ENCODE results near the gene OR2T10. TPM values are rescaled to one million over a fixed set of nuclear protein-coding genes. Genes with fewer than 3 reads are reported as not detected.

The OR2T10 gene
- total and polyA plus RNA-seq, 2 donors (not counting 3 experiments of a cell fraction or from before 2014, with no cell fraction given), result not detected

- Histone ChIP-seq H4K20me1 (replicated peaks; ENCODE audit: control insufficient read depth, extremely low read depth, insufficient read depth, low read length) (no peaks in the 10 kb centered on the region), H3K79me2 (ENCODE audit: control insufficient read depth, insufficient read depth, low read length) (no peaks in the 10 kb centered on the region), H3K27ac (ENCODE audit: insufficient read depth, low read depth, low read length) (no peak overlapping the region), H3K4me2 (ENCODE audit: insufficient read depth, low read length) (no peak overlapping the region), H3K9ac (replicated peaks; ENCODE audit: extremely low read depth, insufficient read depth, low read length) (no peak overlapping the region), H3K4me1 (ENCODE audit: control insufficient read depth, extremely low read depth, insufficient read depth, low read length) (no peaks in the 10 kb centered on the region), H3K27me3 (ENCODE audit: control insufficient read depth in 2 of 2, insufficient read depth in 2 of 2, low read length in 2 of 2) (no peaks in the 10 kb centered on the region), H3K36me3 (ENCODE audit: control insufficient read depth in 2 of 2, extremely low read depth in 1 of 2, insufficient read depth in 2 of 2, low read length in 2 of 2) (no peaks in the 10 kb centered on the region), H3K9me3 (replicated peaks; ENCODE audit: control insufficient read depth, insufficient read depth, low read length) (peaks cover 3% of the 10 kb centered on the region), H3K9me1 (replicated peaks; ENCODE audit: control insufficient read depth, extremely low read depth, insufficient read depth, low read length) (no peaks in the 10 kb centered on the region), H2AFZ (ENCODE audit: low read depth, low read length) (no peak overlapping the region), H3K4me3 (replicated peaks in 1 of 3; ENCODE audit: insufficient read depth in 1 of 3, low read depth in 1 of 3, low read length in 3 of 3) (no peak overlapping the region)
- CTCF ChIA-PET, result interaction anchor here (1.0 to 1.7 kb wide), 2 partner anchors 182 to 184 kb away, joined by 3 to 11 read pairs; no protein-coding TSS in a partner anchor
- dilution Hi-C loops (cut with MboI; ENCODE audit: extremely low pct_ligation_motif_present, low sequenced_read_pairs) (no loop called here), intact Hi-C loops (cut with micrococcal nuclease) (loop anchor here (2.0 kb wide), 1 partner anchor 184 kb away; no protein-coding TSS in a partner anchor)
- POLR2A ChIA-PET, result no interaction called here
- no TSS peak for BruUV-seq (replicated peaks)
- peak; percentile 13 for DNase-seq (ENCODE audit: low read depth, low spot score)
- no peak for FAIRE-seq
- TF ChIP-seq, protein P1, sequence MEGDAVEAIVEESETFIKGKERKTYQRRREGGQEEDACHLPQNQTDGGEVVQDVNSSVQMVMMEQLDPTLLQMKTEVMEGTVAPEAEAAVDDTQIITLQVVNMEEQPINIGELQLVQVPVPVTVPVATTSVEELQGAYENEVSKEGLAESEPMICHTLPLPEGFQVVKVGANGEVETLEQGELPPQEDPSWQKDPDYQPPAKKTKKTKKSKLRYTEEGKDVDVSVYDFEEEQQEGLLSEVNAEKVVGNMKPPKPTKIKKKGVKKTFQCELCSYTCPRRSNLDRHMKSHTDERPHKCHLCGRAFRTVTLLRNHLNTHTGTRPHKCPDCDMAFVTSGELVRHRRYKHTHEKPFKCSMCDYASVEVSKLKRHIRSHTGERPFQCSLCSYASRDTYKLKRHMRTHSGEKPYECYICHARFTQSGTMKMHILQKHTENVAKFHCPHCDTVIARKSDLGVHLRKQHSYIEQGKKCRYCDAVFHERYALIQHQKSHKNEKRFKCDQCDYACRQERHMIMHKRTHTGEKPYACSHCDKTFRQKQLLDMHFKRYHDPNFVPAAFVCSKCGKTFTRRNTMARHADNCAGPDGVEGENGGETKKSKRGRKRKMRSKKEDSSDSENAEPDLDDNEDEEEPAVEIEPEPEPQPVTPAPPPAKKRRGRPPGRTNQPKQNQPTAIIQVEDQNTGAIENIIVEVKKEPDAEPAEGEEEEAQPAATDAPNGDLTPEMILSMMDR (IDR thresholded peaks at IDR 0.05; ENCODE audit: extremely low read depth in 1 of 2, insufficient read depth in 1 of 2, low read depth in 1 of 2, low read length in 2 of 2), result peak; percentile 7 to 25
- no peak for TF ChIP-seq EZH2 (IDR thresholded peaks at IDR 0.05; ENCODE audit: borderline replicate concordance, low read depth, low read length, severe bottlenecking)
Observed at GRCh38 chr1:248622570-248623001, 25.1 kb upstream of the OR2T10 start.

DNA sequence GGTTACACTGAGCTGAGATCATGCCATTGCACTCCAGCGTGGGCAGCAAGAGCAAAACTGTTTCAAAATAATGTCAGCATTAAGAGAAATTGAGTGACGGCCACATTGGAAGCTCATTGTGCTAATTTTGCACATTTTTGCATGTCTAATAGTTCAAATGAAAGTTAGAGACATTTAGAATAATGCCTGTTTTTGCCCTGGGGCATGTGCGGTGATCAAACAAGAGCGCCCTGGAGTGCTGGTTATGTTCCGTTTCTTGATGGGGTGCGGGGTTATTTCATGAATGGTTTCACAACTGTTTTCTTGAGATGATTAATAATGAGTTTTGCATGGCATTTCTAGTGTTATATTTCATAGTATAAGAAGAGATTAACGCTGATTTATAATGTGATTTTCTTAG lies 24.3 kb upstream of the OR2T10 start:
- no peaks in the 10 kb centered on the region for H3K79me2 ChIP-seq (ENCODE audit: control insufficient read depth, insufficient read depth, low read length)
- dilution Hi-C loops (cut with MboI; ENCODE audit: extremely low pct_ligation_motif_present, low sequenced_read_pairs) (no loop called here), intact Hi-C loops (cut with micrococcal nuclease) (loop anchor here (2.0 kb wide), 1 partner anchor 185 kb away; no protein-coding TSS in a partner anchor)
- no peak overlapping the region for H2AFZ ChIP-seq (ENCODE audit: low read depth, low read length)
- no peaks in the 10 kb centered on the region for H4K20me1 ChIP-seq (replicated peaks; ENCODE audit: control insufficient read depth, extremely low read depth, insufficient read depth, low read length)
- DNase-seq (ENCODE audit: low read depth, low spot score) (no peak), FAIRE-seq (no peak)
- H3K9ac ChIP-seq (replicated peaks; ENCODE audit: extremely low read depth, insufficient read depth, low read length), result no peak overlapping the region
- H3K27me3 ChIP-seq (ENCODE audit: control insufficient read depth in 2 of 2, insufficient read depth in 2 of 2, low read length in 2 of 2), result no peaks in the 10 kb centered on the region
- no peak overlapping the region for H3K4me2 ChIP-seq (ENCODE audit: insufficient read depth, low read length)
- H3K9me1 ChIP-seq (replicated peaks; ENCODE audit: control insufficient read depth, extremely low read depth, insufficient read depth, low read length), result no peaks in the 10 kb centered on the region
- H3K36me3 ChIP-seq (ENCODE audit: control insufficient read depth in 2 of 2, extremely low read depth in 1 of 2, insufficient read depth in 2 of 2, low read length in 2 of 2), result no peaks in the 10 kb centered on the region
- H3K27ac ChIP-seq (ENCODE audit: insufficient read depth, low read depth, low read length), result no peak overlapping the region
- CTCF ChIA-PET, result interaction anchor here (0.7 kb wide), 1 partner anchor 183 kb away, joined by 3 read pairs; no protein-coding TSS in a partner anchor
- no peak for TF ChIP-seq FOS (IDR thresholded peaks at IDR 0.05; ENCODE audit: borderline replicate concordance, insufficient read depth, low read length)
- TF ChIP-seq, protein P2, sequence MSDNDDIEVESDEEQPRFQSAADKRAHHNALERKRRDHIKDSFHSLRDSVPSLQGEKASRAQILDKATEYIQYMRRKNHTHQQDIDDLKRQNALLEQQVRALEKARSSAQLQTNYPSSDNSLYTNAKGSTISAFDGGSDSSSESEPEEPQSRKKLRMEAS (IDR thresholded peaks at IDR 0.05; ENCODE audit: insufficient read depth, insufficient read length), result no peak
- no peak for TF ChIP-seq POLR2A (IDR thresholded peaks at IDR 0.05; ENCODE audit: low read depth, low read length)
- no peak for TF ChIP-seq GATA2 (IDR thresholded peaks at IDR 0.05; ENCODE audit: insufficient read depth, insufficient read length, low read depth, low read length)
- TF ChIP-seq EZH2 (IDR thresholded peaks at IDR 0.05; ENCODE audit: borderline replicate concordance, low read depth, low read length, severe bottlenecking), result no peak
- no peak for TF ChIP-seq POLR2AphosphoS5 (IDR thresholded peaks at IDR 0.05; ENCODE audit: insufficient read depth, low read depth, low read length)
- TF ChIP-seq, protein P1 (IDR thresholded peaks at IDR 0.05; ENCODE audit: extremely low read depth in 1 of 2, insufficient read depth in 1 of 2, low read depth in 1 of 2, low read length in 2 of 2), result no peak
- TF ChIP-seq MYC (IDR thresholded peaks at IDR 0.05; ENCODE audit: low read depth, low read length), result no peak
- TF ChIP-seq JUN (IDR thresholded peaks at IDR 0.05; ENCODE audit: borderline replicate concordance, insufficient read depth, insufficient read length, low read depth), result no peak
- no peak overlapping the region for H3K4me3 ChIP-seq (replicated peaks in 1 of 3; ENCODE audit: insufficient read depth in 1 of 3, low read depth in 1 of 3, low read length in 3 of 3)
- H3K4me1 ChIP-seq (ENCODE audit: control insufficient read depth, extremely low read depth, insufficient read depth, low read length), result no peaks in the 10 kb centered on the region
- BruUV-seq (replicated peaks), result no TSS peak
- no peaks in the 10 kb centered on the region for H3K9me3 ChIP-seq (replicated peaks; ENCODE audit: control insufficient read depth, insufficient read depth, low read length)
- POLR2A ChIA-PET, result no interaction called here

Measured in endothelial cell of umbilical vein (primary cell).